ENCODE measurements around the gene HOXA10.

Gene HOXA10

DNA sequence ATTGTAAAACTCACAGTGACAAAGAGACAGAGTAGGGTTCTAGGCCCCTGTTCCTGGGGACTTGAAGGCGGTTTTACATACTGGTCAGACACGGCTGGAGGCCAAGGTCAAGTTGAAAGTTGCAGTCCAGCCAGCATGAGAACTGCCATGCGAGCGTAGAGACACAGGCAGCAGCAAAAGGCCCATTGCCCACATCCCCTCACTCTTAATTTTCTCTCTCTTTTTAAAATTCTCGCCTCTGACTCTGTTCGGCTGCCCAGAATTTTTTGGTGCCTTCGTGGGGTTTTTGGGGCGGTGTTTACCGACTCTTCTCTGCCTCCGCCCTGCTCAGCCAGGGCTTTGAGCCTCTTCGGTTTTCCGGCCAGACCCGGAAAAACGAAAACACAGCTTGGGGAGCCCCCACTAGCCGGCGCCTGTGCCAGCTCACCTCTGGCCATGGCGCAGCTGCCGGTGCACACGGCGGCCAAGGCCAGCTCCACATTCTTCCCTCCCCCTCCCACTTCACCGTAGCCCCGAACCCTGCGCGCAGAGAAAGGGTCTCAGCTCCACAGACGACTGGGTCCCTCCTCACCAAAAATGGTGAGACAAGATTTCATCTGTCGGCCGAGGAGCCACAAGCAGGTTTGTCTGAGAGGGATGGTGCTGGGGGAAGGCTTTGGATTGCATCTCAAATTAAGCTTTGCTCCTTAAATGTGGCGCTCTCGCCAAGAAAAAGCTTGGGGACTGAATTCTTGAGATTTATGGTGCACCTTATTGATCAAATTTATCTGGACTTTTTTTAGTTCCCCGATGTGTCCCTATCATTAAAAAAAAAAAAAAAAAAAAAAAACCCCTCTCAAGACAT lies 28.1 kb upstream of the HOXA10 start:
- H3K4me1 ChIP-seq: no peaks in the 10 kb centered on the region
- TF ChIP-seq, protein P1, sequence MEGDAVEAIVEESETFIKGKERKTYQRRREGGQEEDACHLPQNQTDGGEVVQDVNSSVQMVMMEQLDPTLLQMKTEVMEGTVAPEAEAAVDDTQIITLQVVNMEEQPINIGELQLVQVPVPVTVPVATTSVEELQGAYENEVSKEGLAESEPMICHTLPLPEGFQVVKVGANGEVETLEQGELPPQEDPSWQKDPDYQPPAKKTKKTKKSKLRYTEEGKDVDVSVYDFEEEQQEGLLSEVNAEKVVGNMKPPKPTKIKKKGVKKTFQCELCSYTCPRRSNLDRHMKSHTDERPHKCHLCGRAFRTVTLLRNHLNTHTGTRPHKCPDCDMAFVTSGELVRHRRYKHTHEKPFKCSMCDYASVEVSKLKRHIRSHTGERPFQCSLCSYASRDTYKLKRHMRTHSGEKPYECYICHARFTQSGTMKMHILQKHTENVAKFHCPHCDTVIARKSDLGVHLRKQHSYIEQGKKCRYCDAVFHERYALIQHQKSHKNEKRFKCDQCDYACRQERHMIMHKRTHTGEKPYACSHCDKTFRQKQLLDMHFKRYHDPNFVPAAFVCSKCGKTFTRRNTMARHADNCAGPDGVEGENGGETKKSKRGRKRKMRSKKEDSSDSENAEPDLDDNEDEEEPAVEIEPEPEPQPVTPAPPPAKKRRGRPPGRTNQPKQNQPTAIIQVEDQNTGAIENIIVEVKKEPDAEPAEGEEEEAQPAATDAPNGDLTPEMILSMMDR (IDR thresholded peaks at IDR 0.05): no peak
- no peaks in the 10 kb centered on the region for H3K9me3 ChIP-seq (ENCODE audit: control insufficient read depth, low read length)
- H3K4me3 ChIP-seq (ENCODE audit: low read depth, low read length): no peak overlapping the region
- no peaks in the 10 kb centered on the region for H3K79me2 ChIP-seq
- H3K4me2 ChIP-seq (ENCODE audit: low read length): no peak overlapping the region
- no peak overlapping the region for H3K27ac ChIP-seq
- no peak overlapping the region for H2AFZ ChIP-seq
- H3K27me3 ChIP-seq (ENCODE audit: control insufficient read depth, insufficient read depth, low read length): peaks cover 26% of the 10 kb centered on the region
- H3K9ac ChIP-seq: no peak overlapping the region
- no peaks in the 10 kb centered on the region for H3K36me3 ChIP-seq (ENCODE audit: control insufficient read depth, insufficient read depth, low read length)

DNA sequence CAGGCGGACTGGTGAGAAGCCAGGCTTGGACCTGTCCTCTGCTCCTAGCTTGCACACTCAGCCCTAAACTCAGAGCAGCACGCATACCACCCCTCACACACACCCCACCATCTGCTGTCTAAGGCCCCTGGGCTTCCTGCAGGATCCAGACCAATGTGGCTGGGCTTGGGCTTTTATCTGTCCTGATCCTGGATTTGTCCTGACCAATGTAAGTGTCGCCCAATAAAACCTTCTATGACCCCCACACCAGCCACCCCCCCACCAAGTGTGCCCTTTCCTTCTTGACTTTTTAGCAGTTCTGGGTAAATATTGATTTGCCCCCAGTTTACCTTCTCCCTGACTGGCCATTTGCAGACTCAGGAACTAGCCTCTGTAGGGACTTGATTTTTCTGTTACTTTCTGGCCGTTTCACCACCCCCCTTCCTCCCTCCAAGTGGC lies 27.5 kb upstream of the HOXA10 start:
- H3K4me3 ChIP-seq (ENCODE audit: low read depth, low read length): no peak overlapping the region
- no peak overlapping the region for H3K9ac ChIP-seq
- H3K27ac ChIP-seq: no peak overlapping the region
- no peaks in the 10 kb centered on the region for H3K9me3 ChIP-seq (ENCODE audit: control insufficient read depth, low read length)
- H3K27me3 ChIP-seq (ENCODE audit: control insufficient read depth, insufficient read depth, low read length): peaks cover 25% of the 10 kb centered on the region
- no peak overlapping the region for H2AFZ ChIP-seq
- no peaks in the 10 kb centered on the region for H3K4me1 ChIP-seq
- no peaks in the 10 kb centered on the region for H3K36me3 ChIP-seq (ENCODE audit: control insufficient read depth, insufficient read depth, low read length)
- no peak overlapping the region for H3K4me2 ChIP-seq (ENCODE audit: low read length)
- TF ChIP-seq, protein P1 (IDR thresholded peaks at IDR 0.05): no peak
- H3K79me2 ChIP-seq: no peaks in the 10 kb centered on the region

DNA sequence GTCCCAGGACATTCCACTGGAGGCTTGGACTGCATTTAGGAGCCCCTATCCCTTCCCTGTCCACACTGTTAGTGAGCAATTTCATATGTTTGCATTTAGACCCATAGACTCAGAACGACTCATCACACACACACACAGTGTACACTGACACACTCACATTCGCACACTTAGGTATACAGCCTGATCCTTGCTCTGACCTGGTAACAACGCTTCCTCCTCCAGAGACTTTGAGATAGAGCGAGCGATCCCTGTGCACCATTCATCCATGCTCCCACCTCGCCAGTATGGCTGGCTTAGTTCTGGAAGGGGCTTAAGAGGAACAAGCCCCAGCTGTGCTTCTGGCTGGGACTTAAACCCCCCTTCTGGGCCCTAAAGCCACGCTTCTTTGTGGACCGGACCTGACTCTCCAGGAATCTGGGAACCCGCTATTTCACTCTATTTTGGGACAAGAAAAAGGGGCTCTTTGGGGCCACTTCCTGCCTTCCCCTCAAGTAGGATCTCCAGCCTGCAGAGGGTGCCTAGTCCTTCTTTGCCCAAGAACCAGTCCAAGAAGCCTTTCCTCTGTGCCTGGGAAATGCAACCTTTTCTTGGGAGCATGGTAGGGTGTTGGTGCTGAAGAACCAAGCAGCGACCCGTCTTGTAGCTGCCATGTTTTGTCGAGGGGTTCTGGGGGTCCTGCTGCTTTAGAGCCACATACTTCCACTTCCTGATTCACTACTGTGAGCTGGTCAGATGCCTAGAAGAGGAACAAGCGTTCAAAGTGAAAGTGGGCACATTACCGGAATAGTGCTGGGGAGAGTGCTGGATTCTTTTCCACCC lies 26.9 kb upstream of the HOXA10 start:
- no peak overlapping the region for H3K4me3 ChIP-seq (ENCODE audit: low read depth, low read length)
- H3K9ac ChIP-seq: no peak overlapping the region
- no peak overlapping the region for H2AFZ ChIP-seq
- no peaks in the 10 kb centered on the region for H3K79me2 ChIP-seq
- peaks cover 22% of the 10 kb centered on the region for H3K27me3 ChIP-seq (ENCODE audit: control insufficient read depth, insufficient read depth, low read length)
- no peaks in the 10 kb centered on the region for H3K36me3 ChIP-seq (ENCODE audit: control insufficient read depth, insufficient read depth, low read length)
- H3K9me3 ChIP-seq (ENCODE audit: control insufficient read depth, low read length): no peaks in the 10 kb centered on the region
- H3K4me2 ChIP-seq (ENCODE audit: low read length): no peak overlapping the region
- TF ChIP-seq, protein P1 (IDR thresholded peaks at IDR 0.05): no peak
- H3K4me1 ChIP-seq: no peaks in the 10 kb centered on the region
- H3K27ac ChIP-seq: no peak overlapping the region

DNA sequence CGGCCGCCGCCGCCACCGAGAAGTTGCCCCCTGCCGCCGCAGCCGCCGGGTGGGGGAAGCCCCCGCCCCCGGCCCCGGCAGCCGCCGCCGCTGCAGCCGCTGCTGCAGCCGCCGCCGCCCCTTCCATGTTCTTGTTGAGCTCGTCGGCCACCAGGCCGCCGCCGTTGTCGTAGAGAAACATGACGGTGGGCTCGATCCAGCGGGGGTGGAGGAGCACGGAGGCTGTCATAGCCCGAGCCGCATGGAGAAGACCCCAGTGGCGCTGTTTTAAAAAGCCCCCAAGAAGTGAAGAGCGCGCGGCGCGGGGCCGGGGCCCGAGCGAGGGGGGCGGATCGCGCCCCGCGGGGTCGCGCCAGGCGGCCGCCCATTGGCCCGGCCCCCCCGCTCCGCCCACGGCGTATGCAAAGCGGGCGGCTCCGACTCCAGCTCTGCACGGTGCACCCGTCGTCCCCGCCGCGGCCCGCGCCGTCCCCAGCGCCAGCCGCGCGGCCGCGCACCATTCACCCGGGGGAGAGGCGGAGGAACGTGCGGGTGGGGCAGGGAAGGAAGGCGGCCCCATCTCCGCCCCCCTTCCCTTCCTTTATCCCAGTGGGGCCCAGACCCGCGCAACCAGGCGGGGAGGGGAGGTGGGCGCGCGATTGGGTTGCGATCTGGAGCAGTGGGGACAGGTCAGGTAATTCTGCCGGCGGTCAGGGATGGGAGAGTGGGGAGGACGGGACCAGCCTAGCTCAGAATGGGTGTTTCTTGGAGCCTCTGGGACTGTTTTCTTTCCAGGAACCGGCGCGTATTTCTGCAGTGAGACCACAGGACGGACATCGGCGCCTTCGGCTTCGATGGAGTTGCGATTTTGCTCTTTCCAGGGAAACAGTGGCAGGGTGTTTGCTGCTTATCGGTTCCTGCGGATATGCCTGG lies 26.0 kb upstream of the HOXA10 start, which contains the start of gene HOXA13:
Gene HOXA13, minus strand, starts transcription at position 243 of the 912 bp plus-strand sequence. Its CDS starts 14 bp downstream, at position 229.
- Histone ChIP-seq H3K4me1 (no peaks in the 10 kb centered on the region), H3K27me3 (ENCODE audit: control insufficient read depth, insufficient read depth, low read length) (peaks cover 13% of the 10 kb centered on the region), H3K4me3 (ENCODE audit: low read depth, low read length) (no peak within 1 kb of the TSS), H3K4me2 (ENCODE audit: low read length) (no peak within 1 kb of the TSS), H3K9ac (no peak within 1 kb of the TSS), H3K27ac (no peak within 1 kb of the TSS), H3K36me3 (ENCODE audit: control insufficient read depth, insufficient read depth, low read length) (no peaks in the 10 kb centered on the region), H2AFZ (no peak within 1 kb of the TSS), H3K9me3 (ENCODE audit: control insufficient read depth, low read length) (no peaks in the 10 kb centered on the region), H3K79me2 (no peaks in the 10 kb centered on the region)
- TF ChIP-seq, protein P1 (IDR thresholded peaks at IDR 0.05): no peak

Measured in parathyroid adenoma (tissue), 2 donors.